Ramos (cell line): ENCODE results near the gene INPP4A.

Experiments
- in situ Hi-C: fragments of 300-500 bp; cut with MboI; formaldehyde crosslinking; loops from one replicate; pipeline ENCODE4 v1.14.3; 2022; ENCODE audit warnings: low sequenced_read_pairs; ENCODE audit not compliant: unreplicated experiment

The INPP4A gene

DNA sequence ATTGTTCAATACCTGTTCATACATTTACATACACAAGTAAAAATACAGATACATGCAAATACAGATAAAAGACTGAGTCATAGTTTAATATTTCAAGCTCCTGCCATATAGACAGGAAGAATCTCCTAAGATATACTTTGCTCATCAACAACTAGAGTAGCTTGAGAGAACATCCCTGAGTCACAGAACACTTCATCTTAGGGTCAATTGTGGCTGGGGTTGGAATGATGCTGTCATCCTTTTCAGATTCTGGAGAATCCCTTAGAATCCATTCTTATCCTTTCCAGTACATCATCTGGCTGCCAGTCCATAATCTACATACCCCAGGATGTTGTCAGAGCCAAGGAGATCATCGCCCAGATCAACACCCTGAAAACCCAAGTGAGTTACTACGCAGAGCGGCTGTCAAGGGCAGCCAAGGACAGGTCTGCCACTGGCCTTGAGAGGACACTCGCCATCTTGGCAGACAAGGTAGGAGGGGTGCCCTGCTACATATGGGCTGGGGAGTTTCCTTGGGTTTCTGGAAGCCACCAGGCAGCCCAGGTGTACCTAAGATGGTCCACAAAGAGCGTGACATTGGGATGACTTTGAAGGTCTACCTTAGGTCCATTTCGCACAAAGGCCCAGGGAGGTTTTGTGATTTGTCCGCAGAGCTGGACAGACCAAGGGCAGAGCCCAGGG is 108.0 kb downstream of the INPP4A start:
- in situ Hi-C loops = no loop called here

DNA sequence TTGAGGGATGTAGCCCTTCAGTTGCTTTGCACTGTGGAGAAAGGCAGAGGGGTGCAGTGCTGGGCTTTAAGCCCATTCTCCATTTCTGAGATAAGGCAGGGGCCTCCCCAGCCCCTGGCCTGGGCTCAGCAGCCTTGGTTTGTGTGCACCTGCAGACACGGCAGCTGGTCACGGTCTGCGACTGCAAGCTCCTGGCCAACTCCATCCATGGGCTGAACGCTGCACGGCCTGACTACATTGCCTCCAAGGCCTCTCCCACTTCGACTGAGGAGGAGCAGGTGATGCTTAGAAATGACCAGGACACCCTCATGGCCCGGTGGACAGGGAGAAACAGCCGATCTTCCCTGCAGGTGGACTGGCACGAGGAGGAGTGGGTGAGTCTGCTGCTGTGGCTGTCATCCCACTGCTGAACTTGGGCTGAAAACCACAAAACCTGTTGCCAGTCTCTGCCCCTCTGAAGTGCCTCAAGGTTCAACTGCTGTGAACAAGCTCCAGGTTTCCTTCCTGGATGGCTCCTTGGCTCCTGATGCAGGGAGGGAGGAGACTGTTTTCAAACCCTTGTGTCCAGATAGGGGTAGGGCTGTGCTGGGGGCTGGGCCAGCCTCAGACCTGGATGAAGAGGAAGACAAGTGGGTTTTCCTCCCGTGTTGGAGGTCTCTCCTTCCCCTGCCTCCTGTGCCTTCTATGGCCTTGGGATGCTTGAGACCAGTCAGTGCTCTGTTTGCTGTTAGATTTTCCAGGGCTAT is 109.6 kb downstream of the INPP4A start:
- in situ Hi-C loops = no loop called here

DNA sequence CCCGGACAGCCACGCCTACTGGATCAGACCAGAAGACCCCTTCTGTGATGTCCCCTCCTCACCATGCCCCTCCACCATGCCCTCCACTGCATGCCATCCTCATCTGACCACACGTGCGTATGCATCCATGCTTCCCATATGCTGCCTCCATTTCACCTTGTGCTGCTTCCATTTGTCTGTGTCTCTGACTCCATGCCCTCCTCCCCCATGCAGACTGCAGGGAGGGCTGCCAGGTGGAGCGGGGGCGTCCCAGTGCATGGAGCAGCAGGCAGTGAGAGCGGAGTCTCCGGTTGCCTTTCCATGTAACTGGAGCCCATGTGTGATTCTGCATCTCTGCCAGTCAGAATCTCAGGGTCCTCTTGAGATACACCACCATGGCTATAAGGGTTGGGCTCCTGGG is 111.0 kb downstream of the INPP4A start:
- in situ Hi-C loops = no loop called here

DNA sequence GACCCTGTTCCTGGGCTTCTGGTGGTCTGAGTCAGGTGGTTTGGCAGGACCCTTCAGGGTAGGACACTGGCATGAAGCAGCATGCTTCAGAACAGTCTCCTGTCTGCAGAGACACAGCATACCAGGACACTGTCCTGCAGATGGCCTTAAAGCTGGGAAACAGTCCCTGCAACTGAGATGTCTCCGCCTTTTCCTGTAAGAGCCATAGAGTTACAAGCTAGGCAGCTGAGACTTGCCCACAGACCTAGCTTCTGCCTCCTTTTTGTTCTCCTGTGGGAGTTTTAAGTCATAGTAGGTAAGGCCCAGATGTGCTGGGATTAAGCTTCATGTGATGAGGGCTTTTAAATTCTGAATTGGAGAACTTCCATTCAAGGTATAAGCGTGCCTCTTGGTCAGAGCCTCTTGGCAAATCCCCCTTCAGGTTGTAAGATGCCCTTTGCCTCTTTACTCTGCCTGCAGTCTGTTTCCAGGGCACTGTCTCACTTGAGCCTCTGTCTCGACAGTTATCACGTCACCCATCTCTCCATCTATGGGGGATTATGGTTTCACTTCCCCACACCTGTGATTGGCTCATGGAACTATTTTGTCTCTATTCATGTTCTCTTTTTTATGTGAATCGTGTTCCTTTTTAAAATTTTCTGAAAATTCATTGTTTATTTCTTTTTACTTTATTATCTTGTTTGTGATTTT is 111.8 kb downstream of the INPP4A start:
- in situ Hi-C loops = no loop called here

- in situ Hi-C loops = no loop called here
Observed at GRCh38 chr2:98558852-98559530, 114.3 kb downstream of the INPP4A start.

DNA sequence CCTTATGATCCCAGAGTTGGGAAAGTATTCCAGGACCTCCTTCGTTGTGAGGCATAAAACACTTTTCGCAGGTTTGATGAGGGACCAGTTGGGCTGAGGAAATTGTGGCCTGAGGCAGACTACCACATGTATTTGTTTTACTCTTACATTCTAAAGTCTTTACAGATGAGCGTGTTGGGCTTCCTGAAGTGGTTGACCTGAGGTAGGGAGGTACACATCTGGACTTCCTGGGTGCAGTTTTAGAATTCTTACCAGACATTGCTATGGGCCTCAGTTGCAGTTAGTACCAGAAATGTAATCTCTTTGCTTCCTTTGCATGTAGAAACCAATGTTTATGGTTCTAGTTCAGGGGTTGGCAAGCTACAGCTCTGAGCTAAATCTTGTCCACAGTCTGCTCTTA is 114.9 kb downstream of the INPP4A start:
- in situ Hi-C loops = no loop called here

DNA sequence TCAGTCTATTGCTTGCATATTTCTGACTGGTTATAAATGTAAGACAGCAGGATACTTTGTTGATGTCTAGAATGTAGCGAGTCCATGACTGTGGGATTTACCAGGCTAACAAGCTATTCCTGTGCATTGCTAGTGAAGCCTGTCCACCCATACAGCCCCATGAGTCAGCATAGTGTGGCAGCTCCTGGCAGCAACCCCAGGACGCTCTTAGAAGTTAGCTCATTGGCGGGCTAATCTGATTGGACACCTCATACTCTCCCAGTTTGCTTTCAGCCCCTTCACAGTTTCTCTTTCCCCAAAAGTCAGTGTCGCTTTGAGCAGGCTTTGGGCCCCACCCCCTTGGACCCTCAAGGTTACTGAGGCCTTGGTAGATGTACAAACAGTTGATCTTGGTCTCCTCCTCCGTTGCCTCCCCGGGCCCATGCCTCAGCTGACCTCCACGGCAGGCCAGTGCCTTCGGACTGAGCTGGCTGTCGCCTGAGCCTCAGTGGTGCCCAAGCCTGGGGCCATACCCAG is 115.7 kb downstream of the INPP4A start:
- in situ Hi-C loops = no loop called here

DNA sequence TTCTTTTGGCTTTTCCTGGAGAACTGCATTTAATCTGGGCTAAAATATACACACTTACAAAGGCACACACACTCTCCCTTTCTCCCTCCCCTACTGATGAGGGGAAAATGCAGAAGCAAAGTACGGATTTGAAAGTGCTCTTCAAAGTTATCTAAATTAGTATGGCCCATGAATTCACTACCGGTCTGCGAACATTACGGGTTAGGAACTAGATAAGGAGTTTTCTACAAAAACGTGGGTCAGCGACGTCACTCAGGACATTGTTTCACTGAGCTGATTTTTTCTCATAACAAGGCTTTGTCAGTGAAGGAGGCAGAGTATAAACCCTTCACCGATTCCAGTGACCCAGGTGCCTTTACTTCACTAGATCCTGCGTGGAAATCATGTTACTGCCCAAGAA is 116.4 kb downstream of the INPP4A start:
- in situ Hi-C loops = no loop called here

- in situ Hi-C loops = no loop called here
Observed at GRCh38 chr2:98561902-98562695, 117.4 kb downstream of the INPP4A start.

- in situ Hi-C loops = no loop called here
Observed at GRCh38 chr2:98563394-98563793, 118.7 kb downstream of the INPP4A start.

GRCh38 chr2:98564541-98565132 is 120.0 kb downstream of the INPP4A start:
- in situ Hi-C loops = no loop called here

GRCh38 chr2:98565286-98565860 is 120.7 kb downstream of the INPP4A start:
- in situ Hi-C loops = no loop called here

- in situ Hi-C loops = no loop called here
Observed at GRCh38 chr2:98565941-98566340, 121.3 kb downstream of the INPP4A start.

- in situ Hi-C loops = no loop called here
Observed at GRCh38 chr2:98568161-98568956, 123.7 kb downstream of the INPP4A start.

- in situ Hi-C loops = no loop called here
Observed at GRCh38 chr2:98569197-98569793, 124.6 kb downstream of the INPP4A start.

GRCh38 chr2:98569915-98570314 is 125.3 kb downstream of the INPP4A start:
- in situ Hi-C loops = no loop called here

GRCh38 chr2:98570356-98570755 is 125.7 kb downstream of the INPP4A start:
- in situ Hi-C loops = no loop called here

DNA sequence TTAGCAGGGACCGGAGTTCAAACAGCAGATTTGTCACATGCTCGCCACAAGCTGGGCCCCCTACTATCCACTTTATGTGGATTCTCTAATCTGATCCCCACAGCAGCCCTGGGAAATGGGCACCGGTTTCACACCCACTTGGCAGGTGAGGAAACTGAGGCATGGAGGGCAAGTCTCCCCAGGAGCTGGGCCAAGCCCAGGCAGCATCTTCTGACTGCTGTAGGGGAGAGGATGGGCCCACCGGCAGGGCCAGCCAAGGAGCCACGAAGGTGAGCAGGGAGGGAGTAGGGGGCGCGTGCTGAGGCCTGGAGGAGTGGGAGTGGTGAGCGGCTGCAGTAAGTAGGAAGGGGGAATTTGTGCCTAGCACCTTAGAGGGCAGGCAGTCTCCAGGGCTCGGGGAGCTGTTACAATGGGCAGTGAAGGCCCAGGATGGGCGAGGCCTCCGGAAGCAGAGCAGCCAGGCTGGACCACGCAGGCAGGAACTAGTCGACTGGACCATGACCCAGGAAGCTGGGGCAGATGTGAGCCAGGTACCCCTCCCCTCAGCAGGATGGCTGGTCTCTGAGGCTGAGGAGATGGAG is 126.6 kb downstream of the INPP4A start:
- in situ Hi-C loops = no loop called here
